ENCODE results near the gene EFCAB5.
A peak's percentile ranks its signal among the peaks of the same experiment; 100 is the strongest.
"Not testable (repeated sequence)": the region's sequence is repeated elsewhere in the genome, so short reads cannot be mapped to it uniquely, and the experiment has no call there.

Gene EFCAB5

DNA sequence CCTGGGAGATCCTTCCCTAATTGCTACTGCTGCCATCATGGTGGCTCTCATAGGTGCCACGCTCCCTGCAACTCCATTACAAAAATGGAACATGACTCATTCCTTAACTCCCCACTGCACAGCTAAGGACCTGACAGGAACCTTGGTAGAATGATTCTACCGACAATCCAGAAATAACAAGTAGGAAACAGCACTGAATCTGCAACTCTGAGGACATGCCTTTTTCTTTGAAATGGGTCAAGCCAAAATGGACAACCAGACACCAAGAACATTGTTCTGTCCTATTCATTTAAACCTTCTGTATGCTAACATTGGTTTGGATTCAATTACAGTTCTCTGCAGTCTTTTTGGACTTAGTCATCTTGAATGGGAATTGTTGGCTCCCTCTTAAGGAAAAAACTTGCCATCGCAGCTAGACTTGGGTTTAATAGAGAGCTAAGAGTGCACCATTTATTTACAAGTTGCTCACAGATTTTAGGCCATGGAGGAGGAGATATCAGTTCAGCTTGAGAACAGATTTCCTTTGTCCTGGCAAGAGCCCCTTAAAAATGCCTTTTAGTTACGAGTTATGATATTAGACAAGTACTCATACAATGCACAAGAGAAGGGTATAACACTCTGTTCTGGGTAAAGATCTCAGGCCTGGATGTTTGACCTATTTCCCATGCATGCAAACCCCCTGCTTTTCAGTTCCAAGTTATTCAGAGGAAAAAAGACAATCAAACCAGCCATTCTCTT is 154.2 kb downstream of the EFCAB5 start:
- peak; percentile 47 to 49 for DNase-seq (ENCODE audit: low read depth in 2 of 2)

DNA sequence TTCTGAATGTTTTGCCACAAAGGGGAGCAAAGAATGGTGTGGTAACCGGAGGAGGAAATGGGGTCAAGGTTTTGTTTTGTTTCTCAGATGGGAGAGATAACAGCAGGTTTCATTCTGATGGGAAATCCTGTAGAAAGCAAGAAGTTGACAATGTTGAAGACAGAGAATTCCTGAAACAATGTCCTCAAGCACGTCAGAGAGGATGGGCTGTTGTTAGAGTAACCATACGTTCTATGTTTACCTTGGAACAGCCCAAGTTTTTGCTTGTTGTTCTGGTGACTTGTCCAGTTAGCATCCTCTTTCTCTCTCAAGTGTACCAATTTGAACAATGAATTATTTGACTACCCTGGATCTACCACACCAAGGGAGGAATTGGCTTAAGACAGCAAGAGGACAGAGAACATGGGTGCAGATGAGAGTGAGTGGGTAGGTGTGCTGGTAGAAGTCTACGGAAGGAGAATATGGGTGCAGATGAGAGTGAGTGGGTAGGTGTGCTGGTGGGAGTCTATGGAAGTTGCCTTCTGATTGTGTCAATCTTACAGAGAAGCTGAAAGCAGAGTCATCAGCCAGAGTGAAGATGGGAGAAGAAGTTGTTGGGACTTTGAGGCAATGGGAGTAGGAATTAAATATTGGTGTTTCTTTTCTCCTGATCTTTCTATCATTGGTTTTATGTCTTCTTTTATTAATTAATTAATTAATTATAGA is 160.4 kb downstream of the EFCAB5 start:
- DNase-seq (ENCODE audit: low read depth in 2 of 2), result no peak

DNA sequence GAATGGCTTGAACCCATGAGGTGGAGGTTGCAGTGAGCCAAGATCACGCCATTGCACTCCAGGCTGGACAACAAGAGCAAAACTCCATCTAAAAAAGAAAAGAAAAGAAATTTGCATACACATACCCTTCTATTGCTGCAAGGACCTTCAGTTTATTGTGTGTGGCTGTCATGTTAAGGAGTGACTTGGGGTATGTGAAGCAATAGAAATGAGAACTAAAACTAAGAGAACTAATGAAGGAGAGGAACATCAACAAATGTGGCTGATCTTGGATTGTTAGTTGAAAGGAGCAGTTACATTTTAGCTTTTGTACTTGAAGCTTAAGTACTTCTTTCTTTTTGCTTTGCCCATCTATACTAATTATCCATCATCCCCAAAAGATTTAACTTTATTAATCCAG is 162.5 kb downstream of the EFCAB5 start:
- DNase-seq (ENCODE audit: low read depth in 2 of 2), result no peak

DNA sequence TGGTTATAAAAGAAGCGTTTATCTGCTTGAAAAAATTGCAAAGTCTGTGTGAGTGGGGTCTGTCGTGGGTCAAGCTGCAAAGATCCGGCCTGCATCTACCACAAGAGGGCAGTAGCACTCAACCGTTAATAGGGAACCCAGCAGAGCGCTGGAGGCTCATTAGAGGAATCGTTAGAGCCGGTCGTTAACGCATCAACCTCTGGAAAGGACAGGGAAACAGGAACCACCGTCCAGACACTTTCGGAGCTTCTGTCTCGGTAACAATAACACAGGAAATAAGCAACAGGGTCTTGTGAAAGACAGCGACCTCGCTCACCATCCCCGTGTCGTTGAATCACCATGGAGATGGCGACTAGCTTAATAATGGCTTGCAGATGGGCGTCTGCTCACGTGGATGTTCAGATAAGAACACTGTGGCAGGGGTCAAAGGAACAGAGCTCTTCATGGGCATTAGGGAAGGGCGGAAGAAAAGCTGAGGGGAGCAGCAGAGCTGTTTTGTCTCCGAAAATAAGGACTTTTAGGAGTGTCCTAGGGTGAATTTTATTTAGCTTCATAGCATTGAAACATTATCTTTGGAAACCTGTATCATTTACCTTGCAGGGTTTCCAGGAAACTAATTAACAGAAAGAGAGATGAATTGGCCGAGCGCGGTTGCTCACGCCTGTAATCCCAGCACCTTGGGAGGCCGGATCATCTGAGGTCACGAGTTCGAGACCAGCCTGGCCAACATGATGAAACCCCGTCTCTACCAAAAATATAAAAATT is 163.3 kb downstream of the EFCAB5 start:
- DNase-seq (ENCODE audit: low read depth in 2 of 2), result peak; percentile 53 to 55

DNA sequence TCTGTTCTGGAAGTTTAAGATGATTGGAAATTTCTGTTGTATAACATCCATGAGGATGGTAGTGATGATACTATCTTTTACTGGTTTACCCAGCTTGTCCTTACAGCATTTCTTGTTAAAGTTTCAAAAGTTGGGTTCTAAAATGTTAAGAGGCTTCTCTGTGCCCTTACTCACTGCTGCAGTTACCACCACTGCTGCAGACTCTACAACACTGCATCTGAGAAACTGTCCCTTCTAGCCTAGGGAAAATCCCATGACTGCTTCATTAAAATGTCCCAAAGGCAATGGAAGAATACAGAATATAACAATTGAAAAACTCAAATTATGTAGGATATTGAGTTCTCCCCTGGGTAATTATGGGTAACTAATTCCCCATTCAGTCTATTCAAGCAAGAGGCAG is 171.4 kb downstream of the EFCAB5 start:
- no peak for DNase-seq (ENCODE audit: low read depth in 2 of 2)

DNA sequence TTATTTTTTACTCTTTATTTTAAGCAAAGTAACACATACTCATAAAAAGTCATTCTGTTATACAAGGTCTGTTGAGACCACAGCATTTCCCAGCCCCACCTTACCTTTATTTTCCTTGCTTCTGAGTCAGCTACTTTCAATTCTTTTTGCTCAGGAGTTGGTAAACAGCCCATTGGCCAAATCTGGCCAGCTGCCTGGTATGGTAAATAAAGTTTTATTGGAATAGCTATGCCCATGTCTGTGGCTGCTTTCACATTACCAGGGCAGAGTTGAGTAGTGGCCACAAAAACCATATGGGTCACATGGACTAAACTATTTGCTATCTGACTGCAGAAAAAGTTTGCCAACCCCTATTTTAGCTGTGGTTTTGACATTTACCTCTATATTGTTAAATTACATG is 171.8 kb downstream of the EFCAB5 start:
- no peak for DNase-seq (ENCODE audit: low read depth in 2 of 2)

- DNase-seq (ENCODE audit: low read depth in 2 of 2), result no peak
Measured at GRCh38 chr17:30116345-30116660, 174.9 kb downstream of the EFCAB5 start.

DNA sequence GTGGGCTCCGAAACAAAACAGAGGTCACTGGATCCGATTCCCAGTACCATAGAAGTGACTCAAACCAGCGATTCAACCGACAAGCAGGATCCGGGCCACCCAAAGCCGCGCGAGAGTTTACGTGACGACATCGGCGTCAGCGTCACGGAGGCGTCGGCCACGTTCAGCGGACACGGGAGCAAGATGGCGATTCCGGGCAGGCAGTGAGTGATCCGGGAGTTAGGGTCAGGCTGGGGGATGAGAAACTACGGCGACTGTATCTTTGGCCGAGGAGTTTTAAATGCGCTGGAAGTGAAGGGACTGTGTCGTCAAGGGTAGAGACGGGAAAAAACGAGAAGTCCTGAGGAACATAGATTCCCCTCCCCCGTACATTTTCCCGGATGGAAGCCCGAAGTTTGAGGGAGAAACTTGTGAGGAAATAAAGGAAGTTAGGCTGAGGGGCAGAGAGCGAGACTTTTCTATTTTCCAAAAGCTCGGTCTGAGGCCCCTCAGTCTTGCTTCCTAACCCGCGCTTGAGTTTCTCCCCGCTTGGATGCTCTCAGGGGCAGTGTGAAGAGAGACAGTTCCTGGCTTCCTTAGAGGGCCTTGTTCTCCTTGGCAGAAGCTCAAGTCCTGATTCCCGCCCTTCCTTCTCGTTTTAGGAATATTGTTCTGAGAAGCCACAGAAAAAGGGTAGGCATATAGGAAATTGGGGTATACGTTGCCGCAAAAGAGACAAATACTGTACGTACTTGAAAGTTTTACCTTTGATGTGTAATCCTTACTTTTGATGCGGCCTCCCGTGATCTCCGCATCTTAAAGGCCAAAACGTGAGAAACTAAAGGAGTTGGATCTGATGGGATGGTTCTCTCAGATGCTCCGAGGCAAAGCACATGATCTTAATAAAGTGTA is 175.5 kb downstream of the EFCAB5 start, which contains the start of gene NSRP1:
Gene NSRP1, plus strand, starts transcription at position 156 of the 891 bp plus-strand sequence. Its CDS starts 28 bp downstream, at position 184.
- DNase-seq (ENCODE audit: low read depth in 2 of 2), result peak; percentile 89 to 90

DNA sequence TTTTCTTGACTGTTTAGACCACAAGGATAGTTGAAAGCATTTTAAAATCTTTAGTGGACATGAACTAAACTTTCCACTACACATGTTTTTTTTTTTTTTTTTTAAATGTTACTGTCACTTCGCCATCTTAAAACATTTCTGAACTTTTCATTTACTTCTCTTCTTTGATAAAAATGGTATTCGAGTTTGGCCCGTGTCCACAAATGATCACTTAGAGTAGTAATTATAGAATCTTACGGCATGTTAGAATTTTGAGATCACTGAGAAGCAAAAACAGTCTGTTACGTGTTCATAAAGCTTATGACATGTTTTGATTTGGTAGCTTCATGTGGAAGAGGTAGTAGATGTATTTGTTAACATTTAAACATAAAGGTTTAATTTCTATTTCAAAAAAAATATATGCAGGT is 176.2 kb downstream of the EFCAB5 start:
- DNase-seq (ENCODE audit: low read depth in 2 of 2), result no peak

GRCh38 chr17:30118635-30119034 is 177.2 kb downstream of the EFCAB5 start:
- not testable (repeated sequence) for DNase-seq (ENCODE audit: low read depth in 2 of 2)

DNA sequence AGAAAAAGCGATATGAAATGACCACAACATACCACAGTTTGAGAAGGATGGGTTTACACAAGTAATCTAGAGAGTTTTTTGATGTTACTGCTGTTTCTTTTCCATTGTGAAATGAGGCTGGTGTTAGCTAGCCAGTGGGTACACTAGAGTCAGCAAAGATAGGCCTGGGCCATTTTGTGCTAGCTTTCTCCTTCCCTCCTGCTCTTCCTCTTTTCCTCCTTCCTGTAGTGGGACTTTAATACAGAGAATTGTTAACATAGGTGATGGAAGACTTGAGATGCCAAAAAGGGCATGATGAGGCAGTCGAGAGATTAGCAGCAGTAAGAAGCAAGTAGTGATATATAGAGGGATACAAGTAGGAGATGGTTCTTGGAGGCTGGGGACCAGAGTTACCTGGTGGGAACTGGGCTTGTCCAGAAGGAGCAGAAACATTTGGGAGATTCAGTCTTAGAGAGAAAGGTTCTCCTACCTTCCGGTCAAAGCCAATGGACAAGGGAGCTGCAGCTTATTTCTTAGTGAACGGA is 182.9 kb downstream of the EFCAB5 start:
- no peak for DNase-seq (ENCODE audit: low read depth in 2 of 2)

DNA sequence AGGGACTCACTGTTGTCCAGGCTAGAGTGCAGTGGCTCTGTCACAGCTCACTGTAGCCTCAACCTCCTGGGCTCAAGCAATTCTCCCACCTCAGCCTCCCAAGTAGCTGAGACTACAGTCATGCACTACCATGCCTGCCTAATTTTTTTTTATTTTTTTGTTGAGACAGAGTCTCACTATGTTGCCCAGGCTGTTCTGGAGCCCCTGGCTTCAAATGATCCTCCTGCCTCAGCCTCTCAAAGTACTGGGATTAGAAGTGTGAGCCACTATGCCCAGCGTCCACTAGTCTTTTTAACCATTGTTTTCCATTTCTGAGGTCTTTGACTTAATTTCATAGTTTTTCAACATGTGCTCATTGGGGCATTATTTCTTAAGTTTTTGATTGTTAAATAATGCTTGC is 188.7 kb downstream of the EFCAB5 start:
- DNase-seq (ENCODE audit: low read depth in 2 of 2), result no peak

DNA sequence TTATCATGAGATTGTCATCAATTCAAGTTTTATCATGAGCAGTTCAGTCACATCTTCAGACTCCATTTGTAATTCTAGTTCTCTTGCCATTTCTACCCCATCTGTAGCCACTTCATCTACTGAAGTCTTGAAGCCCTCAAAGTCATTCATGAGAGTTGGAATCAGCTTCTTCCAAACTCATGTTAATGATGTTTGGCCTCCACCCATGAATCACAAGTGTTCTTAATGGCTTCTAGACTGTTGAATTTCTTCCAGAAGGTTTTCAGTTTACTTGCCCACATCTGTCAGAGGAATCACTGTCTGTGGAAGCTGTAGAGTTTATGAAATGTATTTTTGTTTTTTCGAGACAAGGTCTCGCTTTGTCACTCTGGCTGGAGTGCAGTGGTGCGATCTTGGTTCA is 191.2 kb downstream of the EFCAB5 start:
- DNase-seq (ENCODE audit: low read depth in 2 of 2), result no peak

DNA sequence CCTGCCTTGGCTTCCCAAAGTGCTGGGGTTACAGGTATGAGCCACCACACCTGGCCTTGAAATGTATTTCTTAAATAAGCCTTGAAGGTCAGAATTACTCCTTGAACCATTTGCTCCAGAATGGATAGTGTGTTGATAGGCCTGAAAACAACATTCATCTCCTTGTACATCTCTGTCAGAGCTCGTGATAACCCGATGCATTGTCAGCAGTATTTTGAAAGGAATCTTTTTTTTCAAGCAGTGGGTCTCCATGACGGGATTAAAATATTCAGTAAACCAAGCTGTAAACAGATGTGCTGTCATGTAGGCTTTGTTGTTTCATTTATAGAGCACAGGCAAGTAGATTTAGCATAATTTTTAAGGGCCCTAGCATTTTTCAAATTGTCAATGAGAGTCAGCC is 191.8 kb downstream of the EFCAB5 start:
- DNase-seq (ENCODE audit: low read depth in 2 of 2), result no peak

GRCh38 chr17:30134551-30134950 is 193.1 kb downstream of the EFCAB5 start:
- no peak for DNase-seq (ENCODE audit: low read depth in 2 of 2)

DNA sequence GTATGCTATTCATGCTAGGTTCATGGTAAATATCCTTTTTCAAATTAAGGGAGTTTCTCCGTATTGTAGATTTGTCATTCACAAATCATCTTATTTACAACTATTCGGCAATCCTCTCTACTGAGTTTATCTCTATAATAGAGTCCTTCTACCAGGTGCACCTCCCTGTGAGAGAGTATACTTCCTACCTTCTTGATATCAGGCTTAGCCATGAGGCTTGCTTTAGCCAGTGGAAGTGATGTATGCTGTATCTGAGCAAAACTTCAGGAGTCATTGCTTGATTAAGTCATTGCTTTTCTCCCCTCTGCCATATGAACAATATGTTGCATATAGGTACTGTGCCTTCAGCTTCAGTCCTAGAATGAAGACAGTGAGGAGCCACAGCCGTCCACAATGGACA is 195.7 kb downstream of the EFCAB5 start:
- no peak for DNase-seq (ENCODE audit: low read depth in 2 of 2)

GRCh38 chr17:30147860-30148259 is 206.4 kb downstream of the EFCAB5 start:
- DNase-seq (ENCODE audit: low read depth in 2 of 2), result not testable (repeated sequence)

DNA sequence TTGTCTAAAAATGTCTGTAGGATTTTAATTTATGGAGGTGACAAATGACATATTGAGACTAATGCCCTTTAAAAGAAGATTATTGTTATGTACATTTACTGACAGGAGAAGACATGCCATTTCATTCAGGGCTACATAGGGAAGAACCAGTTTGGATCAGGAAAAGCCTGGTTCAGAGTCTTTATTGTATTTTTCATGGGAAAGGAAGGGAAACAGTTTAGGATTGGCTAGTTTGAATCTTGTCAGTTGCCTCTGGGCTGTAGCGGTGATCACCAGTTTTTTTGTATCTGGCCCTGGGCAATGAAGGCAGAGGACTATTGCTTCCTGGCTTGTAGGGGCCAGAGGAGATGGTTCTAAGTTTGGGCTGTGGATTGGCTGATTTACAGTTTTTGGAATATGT is 206.9 kb downstream of the EFCAB5 start:
- no peak for DNase-seq (ENCODE audit: low read depth in 2 of 2)

DNA sequence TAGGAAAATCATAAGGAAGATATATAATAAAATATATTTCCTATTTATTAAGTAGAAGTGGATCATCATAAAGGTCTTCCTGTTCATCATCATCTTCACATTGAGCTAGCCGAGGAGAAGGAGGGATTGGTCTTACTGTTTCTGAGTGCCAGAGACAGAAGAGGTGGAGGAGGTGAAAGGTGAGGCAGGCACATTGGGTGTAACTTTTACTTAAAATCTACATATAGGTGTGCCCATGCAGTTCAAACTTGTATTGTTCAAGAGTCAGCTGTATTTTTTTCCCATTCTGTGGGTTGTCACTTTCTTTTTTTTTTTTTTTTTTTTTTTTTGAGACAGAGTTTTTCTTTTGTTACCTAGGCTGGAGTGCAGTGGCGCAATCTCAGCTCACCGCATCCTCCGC is 210.0 kb downstream of the EFCAB5 start:
- DNase-seq (ENCODE audit: low read depth in 2 of 2), result no peak

GRCh38 chr17:30153463-30153862 is 212.0 kb downstream of the EFCAB5 start:
- no peak for DNase-seq (ENCODE audit: low read depth in 2 of 2)

- DNase-seq (ENCODE audit: low read depth in 2 of 2), result no peak
Measured at GRCh38 chr17:30155389-30155788, 214.0 kb downstream of the EFCAB5 start.

All from fibroblast of skin of left quadriceps (primary cell).